SK-N-DZ (cell line): ENCODE results near the gene LIPI.
"Not testable (repeated sequence)": the region's sequence is repeated elsewhere in the genome, so short reads cannot be mapped to it uniquely, and the experiment has no call there.

Experiments used
- DNase-seq: peaks from one replicate; pipeline ENCODE4 v3.0.0-alpha.2; 2015; ENCODE audit warnings: low spot score

LIPI gene

DNA sequence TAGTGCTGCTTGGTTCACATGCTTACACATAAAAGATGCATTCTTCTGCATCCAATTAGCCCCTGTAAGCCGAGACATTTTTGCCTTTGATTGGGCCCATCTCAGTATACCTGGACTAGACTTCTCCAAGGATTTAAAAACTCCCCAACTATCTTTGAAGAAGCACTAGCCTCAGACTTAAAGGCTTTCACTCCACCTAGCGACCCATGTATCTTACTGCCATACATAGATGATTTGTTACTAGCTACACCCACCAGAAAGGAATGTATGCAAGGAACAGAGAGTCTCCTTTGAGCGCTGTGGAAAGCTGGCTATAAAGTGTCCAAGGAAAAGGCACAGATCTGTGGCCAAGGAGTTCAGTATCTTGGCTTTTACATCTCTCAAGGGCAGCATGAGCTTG, 91.7 kb downstream of the LIPI start:
- DNase-seq: no peak

DNA sequence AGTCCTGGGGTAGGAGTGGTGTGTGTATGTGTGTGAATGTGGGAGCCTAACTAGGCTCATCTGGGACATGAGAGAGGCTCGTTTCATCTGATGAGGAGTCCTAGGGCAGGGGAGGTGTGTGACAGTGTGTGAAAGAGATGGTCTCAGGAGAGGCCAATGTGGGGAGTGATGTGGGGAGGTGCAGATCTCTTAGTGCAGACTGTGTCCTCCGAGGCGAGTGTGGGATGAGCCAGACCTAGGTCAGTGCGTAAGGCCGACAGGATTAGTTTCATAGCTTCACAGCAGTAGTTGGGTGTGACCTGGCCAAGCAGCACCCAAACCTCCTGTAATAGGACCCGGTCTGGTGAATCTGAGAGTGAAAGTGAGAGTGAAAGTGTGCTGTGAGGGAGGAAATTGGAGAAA, 94.7 kb downstream of the LIPI start:
- DNase-seq: no peak

DNA sequence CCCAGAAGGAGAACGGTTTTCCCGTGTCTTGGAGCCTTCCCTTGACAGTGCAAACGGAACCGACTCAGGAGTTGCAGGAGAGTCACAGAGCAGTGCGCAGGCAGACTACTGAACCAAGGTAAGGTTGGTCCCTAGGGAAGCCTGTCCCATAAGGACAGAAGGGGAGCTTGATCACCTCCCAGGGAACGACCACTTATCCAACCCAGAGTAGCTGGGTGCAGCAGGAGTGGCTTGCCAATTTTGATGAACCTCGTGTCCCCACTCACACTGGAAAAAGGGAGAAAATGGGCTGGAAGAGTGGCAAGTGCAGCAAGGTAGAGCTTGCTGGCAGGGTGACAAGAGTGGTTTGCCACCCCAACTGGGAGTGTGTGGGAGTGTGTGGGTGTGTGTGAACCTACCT, 95.1 kb downstream of the LIPI start:
- DNase-seq: no peak

DNA sequence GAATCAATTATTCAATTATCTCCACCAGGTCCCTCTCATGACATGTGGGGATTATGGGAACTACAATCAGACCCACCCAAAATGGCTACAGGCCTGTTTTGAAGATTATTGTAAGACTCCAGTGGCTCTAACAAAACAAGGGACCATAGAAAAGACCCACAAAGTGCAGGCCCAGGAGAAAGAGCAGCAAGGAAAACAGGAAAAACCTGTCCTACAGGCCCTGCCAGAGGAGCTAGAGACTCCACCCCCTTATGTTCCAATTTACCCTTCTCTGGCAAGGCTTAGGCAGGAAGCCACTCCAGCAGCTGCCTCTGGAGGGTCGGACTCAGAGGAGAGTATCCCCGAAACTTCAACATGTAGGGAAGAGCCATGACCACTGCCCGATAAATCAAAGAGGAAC, 96.5 kb downstream of the LIPI start:
- DNase-seq: no peak

DNA sequence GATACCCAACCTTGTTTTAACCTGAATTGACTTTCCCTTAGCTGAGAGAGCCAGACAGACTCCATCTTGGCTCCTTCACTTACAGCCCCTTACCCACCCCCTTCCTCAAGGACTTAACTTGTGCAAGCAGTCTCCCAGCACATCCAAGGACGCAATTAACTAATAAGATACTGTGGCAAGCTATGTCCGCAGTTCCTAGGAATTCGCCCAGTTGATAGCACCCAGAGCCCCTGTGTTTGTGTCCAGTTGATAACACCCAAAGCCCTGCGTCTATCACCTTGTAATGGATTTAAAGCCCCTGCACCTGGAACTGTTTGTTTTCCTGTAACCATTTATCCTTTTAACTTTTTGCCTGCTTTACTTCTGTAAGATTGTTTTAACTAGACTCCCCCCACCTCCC, 106.2 kb downstream of the LIPI start:
- DNase-seq: not testable (repeated sequence)

DNA sequence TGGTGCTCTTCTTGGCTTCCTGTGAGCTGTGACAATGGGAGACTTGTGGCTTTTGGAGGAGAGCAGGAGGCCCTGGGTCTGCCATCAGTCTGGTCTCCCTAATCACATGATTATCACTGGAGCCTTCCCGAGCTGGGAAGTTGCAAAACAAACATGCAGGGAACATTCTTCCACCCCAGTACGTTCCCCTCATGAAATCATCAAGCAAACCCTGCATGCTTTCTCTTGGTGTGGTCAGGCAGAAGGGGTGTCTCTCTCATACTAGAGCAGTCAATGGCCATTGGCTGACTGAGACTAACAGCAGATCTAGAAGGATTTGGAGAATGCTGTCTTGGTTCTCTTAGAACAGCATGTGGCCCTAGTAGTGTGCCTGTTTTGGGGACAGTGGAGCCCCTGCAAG, 111.2 kb downstream of the LIPI start:
- DNase-seq: no peak

DNA sequence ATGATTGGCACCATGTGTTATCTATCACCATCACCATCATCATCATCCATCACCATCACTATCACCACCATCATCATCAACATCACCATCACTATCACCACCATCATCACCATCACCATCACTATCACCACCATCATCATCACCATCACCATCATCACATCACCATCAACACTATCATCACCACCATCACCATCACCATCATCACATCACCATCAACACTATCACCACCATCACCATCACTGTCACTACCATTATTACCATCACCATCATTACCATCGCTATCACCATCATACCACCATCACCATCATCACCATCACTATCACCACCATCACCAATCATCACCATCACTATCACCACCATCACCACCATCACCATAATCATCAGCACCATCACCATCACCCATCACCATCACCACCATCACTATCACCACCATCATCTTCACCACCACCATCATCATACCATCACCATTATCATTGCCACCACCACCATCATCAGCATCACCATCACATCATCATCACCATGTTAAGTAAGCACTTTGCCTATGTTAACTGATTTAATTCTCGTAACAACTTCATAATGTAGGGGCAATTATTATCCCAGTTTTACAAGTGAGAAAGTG, 112.8 kb downstream of the LIPI start:
- no peak for DNase-seq

DNA sequence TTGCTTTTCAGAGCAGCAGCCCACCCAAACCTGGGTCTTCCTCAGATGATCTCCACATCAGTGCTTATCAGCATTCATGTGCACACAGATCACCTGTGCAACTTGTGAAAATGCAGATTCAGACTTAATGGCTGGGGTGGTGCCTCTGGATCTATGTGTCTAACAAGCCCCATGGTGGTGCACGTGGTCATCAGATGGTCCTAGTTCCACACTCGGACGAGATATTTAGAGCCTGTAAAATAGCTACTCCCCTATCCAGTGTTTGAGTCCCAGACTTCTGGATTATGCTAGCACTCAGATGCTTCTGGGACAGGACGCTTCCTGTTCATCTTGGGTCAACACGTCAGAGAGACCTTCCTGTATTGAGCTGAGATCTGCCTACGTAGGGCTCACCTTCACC, 114.2 kb downstream of the LIPI start:
- DNase-seq: no peak

DNA sequence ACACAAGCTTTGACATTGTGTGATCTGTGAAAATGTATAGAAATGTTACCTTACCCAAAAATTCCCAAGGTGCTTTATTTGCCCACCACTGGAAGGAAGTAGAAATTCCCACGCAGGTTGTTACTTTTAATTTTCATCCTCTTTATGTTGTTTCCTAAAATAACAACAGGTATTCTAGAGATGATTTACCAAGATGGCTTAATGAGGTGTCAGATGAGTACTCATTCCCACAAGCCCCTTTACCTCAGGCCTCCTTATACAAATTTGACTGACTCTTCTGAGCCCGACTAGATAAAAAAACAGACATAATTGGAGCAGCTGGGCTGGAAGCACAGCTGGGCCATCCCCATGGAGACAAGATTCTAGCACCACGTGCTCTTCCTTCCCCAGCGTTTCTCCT, 114.6 kb downstream of the LIPI start:
- no peak for DNase-seq

DNA sequence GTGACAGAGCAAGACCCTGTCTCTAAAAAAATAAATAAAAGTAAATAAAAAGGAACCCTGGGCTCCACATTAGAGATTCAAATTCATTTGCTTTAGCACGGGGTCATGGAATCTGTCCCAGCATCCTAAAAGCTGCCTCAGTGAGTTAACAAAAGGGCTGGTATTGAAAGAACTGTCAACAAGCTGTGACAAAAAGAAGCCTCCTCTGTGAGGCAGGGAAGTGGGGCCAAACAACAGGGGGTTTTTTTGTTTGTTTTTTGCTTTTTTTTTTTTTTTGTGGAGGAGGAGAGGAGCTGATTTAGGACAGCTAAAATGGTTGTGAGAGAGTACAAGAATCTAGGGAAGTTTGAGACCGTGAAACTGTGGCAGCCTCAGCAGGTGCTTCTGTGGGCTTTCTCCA, 115.7 kb downstream of the LIPI start:
- DNase-seq: no peak

DNA sequence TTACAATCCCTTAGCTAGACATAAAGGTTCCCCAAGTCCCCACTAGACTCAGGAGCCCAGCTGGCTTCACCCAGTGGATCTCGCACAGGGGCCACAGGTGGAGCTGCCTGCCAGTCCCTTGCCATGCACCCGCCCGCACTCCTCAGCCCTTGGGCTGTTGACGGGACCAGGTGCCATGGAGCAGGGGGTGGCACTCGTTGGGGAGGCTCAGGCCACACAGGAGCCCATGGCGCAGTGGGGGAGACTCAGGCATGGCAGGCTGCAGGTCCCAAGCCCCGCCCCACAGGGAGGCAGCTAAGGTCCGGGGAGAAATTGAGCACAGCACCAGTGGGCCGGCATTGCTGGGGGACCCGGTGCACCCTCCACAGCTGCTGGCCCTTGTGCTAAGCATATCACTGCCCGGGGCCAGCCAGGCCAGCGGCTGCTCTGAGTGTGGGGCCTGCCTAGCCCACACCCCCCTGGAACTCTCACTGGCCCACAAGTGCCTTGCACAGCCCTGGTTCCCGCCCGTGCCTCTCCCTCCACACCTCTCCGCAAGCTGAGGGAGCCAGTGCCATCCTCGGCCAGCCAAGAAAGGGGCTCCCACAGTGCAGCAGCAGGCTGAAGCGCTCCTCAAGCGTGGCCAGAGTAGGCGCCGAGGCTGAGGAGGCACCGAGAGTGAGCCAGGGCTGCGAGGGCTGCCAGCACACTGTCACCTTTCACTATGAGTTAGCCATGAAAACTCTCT, 117.8 kb downstream of the LIPI start:
- DNase-seq: no peak

DNA sequence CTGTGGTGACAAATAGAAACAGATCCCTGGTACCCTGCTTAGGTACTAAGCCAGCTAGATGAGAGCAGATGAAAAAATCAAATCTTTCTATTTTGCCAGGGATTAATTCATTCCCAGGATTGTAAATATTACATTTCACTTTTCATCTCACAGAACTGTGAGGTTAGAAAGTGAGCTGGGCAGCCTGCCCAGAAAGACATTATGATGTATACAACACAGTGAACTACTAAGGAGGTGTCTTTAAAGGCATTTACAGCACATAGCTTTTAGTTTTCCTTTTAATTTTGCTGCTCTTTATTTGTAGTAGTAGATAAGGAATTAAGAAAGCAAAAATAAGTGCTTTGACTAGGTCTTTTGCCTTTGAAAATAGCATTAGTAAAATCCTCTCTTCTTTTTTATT, 120.6 kb downstream of the LIPI start:
- DNase-seq: not testable (repeated sequence)

DNA sequence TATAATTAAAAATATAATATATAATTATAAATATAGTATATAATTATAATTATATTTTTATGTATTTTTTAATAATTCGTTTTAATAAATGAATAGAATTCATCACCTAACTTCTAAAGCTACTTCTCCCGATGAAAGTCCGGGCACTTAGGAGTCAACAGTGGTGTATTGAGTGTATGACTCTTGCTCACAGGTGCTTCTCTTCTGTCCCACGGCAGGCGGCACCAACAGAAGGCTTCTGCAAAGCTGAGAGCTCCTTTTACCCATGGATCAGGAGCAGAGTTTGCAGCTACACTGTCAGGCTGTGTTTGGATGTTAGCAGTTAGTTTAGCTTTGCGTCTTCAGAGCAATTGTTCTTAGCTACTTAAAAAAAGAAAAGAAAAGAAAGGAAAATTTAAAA, 122.4 kb downstream of the LIPI start:
- no peak for DNase-seq

DNA sequence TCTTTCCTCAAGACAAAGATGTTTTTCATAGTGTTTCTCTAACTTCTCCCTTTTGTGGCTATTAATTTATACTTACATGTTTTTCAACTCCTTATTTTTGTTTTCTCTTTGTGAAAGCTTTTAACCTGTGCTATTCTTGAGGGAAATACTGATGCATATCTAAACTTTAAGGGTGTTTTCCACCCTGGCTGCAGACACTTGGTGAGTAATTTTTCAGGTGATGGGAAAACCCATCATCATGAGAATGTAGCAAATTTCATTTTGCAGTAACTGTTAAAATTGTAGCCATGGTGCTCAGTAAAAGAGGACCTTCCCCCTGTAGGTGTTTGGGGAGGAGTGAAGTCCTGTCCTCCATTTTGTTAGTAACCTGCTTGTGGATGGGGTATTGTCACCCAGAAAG, 124.2 kb downstream of the LIPI start:
- no peak for DNase-seq

DNA sequence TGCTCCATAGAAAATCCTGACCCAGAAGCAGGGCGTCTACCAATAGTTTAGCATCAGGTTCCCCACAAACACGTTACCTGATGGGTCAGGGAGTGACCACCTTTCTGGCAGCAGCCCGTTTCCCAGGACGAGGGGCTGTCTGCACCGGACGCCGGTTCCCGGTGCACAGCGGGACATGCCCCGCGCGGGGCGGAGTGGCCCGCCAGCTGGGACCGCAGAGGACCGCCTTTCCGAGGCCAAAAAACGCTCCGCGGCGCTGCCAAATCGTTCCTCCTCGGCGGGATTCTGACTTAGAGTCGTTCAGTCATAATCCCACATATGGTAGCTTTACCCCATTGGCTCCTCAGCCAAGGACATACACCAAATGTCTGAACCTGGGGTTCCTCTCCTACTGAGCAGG, 126.1 kb downstream of the LIPI start:
- DNase-seq: no peak

DNA sequence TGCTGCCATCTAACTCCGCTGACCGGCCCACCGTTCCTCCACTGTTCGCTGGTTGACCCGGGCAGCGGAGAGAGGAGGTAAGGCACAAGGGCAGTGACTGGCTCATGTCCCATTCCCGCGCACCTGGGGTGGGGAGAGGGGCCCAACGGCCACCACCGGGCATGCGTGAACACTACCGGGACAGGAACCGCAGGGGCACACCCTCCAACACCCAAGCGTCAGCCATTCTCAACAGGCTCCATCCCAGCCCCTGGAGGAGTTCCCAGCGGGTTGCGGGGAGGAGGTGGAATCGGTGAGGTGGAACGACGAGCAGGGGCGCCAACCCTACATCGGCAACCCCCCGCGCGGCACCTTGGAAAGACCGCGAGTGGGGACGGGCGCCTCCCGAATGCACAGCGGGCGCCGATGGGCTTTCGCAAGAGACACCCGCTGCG, 126.7 kb downstream of the LIPI start:
- no peak for DNase-seq

DNA sequence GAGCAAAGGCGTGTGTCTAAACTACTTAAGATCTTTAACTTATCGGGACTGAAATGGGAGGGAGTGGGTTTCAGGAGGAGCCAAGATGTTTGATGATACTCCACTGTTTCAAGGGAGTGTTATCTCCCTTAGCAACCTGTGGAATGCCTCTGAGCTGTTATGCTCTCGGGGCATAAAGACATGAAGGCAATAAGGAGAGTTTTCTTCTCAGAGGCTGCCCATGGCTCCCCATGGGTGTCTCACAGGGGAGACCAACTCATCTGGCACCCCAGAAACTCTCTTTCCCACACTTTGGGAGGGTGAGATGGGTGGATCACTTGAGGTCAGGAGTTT, 130.0 kb downstream of the LIPI start:
- no peak for DNase-seq

DNA sequence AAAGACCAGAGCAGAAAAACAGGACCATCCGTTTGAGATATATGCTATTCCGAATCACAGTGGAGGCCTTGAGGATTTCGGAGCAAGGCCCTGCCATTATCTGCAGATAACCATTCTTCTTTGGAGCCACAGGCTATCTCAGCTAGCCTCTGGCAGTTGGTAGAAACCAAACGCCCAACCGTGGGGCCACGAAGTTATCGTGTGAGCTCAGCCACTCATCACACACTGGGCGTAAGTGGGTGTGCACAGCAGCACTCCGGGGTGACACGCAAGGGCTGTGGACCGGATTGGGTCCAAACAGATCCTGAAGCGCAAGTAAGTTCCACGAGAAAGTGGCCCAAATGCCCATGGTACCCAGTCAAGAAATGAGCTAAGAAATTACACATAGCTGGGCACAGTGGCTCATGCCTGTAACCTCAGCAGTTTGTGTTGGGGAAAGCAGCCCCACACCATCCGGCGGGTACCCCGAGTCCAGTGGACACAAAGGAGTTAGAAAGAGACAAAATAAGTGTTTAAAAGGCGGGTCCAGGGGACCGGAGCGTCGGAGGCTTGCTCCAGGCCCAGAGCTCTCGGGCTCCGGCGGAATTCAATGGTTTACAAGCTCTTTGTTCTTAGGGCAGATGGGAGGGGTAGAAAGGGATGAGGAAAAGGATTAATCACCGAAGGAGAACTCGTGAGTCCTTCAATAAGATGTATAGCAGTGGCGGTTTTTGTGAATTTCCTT, 130.6 kb downstream of the LIPI start:
- no peak for DNase-seq

DNA sequence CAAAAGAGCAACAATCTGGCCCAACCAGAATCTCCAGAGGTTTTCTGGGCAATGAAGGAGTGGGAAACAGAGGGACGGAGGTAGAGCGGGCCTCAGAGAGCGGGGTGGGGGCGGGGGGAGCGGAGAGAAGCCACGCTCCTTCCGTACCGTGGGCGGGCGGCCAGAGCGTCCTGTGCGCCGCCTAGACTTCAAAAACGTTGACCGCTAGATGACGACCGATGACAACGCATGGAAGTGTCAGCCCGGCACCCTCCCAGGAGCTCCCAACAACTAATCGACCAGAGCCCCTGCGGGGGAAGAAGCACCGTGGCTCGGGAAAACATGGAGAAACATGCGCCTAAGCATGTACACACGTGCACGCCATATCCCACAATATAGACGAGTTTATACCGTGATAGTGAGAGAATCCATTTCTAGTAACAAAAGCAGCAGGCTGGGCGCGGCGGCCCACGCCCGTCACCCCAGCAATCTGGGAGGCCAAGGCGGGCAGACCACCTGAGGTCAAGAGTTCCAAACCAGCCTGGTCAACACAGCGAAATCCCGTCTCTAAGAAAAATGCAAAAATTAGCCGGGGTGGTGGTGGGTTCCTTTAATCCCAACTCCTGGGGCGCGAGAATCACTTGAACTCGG, 131.9 kb downstream of the LIPI start:
- no peak for DNase-seq

DNA sequence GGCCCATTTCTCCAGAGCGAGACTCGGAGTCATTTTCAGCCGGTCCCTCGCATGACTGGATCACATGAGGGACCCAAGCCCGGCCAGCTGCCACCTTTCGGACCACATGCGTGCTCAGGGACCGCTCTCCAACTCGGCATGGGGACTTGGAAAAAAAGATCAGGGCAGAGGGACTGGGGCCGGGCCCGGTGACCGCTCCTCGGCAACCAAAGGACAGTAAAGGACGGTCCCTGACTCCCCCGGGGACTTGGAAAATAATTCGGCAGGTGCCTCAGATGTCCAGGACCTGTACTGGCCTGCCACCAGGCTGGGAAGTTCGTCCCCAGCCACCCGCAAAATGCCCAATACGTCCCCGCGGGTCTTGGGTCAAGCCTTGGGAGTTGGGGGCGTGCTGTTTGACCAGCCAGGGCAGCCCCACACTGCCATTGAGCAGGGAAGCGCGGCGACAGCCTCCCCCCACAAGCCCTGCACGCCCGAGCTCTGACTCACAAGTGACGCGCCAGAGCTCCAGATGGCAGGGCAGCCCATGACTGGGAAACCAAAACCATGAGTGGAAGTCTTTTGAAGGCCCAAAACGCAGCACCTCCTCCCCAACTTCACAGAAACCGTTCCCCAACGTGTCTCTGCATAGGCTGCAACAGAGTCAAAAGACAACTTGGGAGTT, 134.5 kb downstream of the LIPI start:
- DNase-seq: no peak

DNA sequence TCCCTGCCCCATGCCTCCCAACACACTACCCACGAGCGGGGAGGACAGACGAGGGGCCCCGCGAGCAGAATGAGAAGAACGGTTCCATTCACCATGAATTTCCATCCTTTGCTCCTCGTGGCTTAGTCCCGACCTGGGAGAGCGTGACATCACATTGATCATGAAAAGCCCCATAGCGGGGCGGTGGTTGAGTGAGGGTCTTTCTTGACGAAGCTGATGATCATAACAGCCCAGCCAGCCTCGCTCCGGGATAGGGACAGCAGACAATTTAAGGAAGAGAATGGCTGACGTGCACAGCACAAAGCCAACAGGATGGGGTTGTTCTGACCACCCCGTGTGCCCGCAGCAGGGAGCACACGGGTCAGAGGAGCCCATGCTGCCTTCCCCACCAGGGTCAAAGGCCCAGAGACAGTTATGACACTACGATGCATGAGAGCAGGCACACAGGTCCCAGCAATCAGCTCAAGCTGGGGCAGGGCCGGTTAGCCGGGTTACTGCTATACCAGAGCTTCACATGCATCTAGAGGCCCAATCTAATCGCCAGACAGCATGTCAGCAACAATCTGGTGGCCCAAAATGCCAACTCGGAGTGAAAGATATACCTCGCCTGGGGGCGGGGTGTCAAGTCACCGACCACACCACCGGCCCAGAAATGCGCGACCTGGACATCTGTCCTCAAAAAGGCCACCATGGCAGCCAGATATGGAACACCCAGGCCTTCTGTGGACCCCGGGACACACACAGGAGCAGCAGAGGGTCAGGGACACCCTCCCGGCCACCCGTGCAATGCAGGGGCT, 135.2 kb downstream of the LIPI start:
- no peak for DNase-seq
